PC-3 (cell line): ENCODE results near the gene SBNO2. TPM values are rescaled to one million over a fixed set of nuclear protein-coding genes. Genes with fewer than 3 reads are reported as not detected.
A peak's percentile ranks its signal among the peaks of the same experiment; 100 is the strongest.

Source experiments
- ATAC-seq: fragments of 200-7000 bp; cut with Tn5 transposase; 2 replicates; pipeline ENCODE4 v1.9.1; 2020; ENCODE audit warnings: mild to moderate bottlenecking, moderate library complexity
- BruUV-seq: library from RNA; stranded (reverse); fragments of 400-500 nt; replicated peaks from 2 replicates; lab custom pipeline; 2021; lab: Mats Ljungman, UMichigan
- CTCF ChIA-PET: fragments of 300-600 bp; sonication (Branson Sonifier 250); formaldehyde crosslinking; loops from one replicate; lab custom pipeline; 2022; ENCODE audit warnings: antibody characterized with exemption; lab: Charles Lee
- POLR2A ChIA-PET: fragments of 300-600 bp; sonication (Branson Sonifier 250); formaldehyde crosslinking; loops from one replicate; lab custom pipeline; 2022; ENCODE audit warnings: antibody characterized with exemption; ENCODE audit not compliant: unreplicated experiment; lab: Charles Lee
- DNase-seq: peaks from one replicate; pipeline ENCODE4 v3.0.0-alpha.2; 2015
- H2AFZ ChIP-seq: fragments of 300-600 bp; sonication (generic); 2 replicates; pipeline ENCODE4 v1.6.0; 2016; ENCODE audit warnings: antibody characterized with exemption, low read length
- H3F3A ChIP-seq: fragments of 300-600 bp; sonication (generic); one replicate; pipeline ENCODE4 v1.6.0; 2017; ENCODE audit warnings: antibody characterized with exemption, low read length, control low read depth, mild to moderate bottlenecking; ENCODE audit not compliant: unreplicated experiment
- H3K27ac ChIP-seq: fragments of 300-600 bp; sonication (generic); 2 replicates; pipeline ENCODE4 v1.5.1; 2016; ENCODE audit warnings: mild to moderate bottlenecking, low read length
- H3K27me3 ChIP-seq: fragments of 300-600 bp; sonication (generic); 2 replicates; pipeline ENCODE4 v1.6.1; 2016; ENCODE audit warnings: low read length, mixed read lengths
- H3K36me3 ChIP-seq: fragments of 300-600 bp; sonication (generic); 2 replicates; pipeline ENCODE4 v1.6.1; 2016; ENCODE audit warnings: low read depth, mixed run types, low read length, mixed read lengths
- H3K4me1 ChIP-seq: fragments of 300-600 bp; sonication (generic); 2 replicates; pipeline ENCODE4 v1.5.1; 2016; ENCODE audit warnings: low read length; ENCODE audit not compliant: insufficient read depth
- H3K4me2 ChIP-seq: fragments of 300-600 bp; sonication (generic); 2 replicates; pipeline ENCODE4 v1.6.0; 2016; ENCODE audit warnings: low read length
- H3K4me3 ChIP-seq: fragments of 300-600 bp; sonication (generic); 2 replicates; pipeline ENCODE4 v1.5.1; 2016; ENCODE audit warnings: mild to moderate bottlenecking, low read length, mixed read lengths
- H3K79me2 ChIP-seq: fragments of 300-600 bp; sonication (generic); 2 replicates; pipeline ENCODE4 v1.6.1; 2017; ENCODE audit warnings: low read length, mixed read lengths
- H3K9ac ChIP-seq: fragments of 300-600 bp; sonication (generic); 2 replicates; pipeline ENCODE4 v1.6.0; 2016; ENCODE audit warnings: mild to moderate bottlenecking, low read length
- H3K9me2 ChIP-seq: fragments of 300-600 bp; sonication (generic); replicated peaks from 2 replicates; pipeline ENCODE4 v1.6.1; 2016; ENCODE audit warnings: mixed run types, low read length, mixed read lengths
- H3K9me3 ChIP-seq: fragments of 300-600 bp; sonication (generic); 2 replicates; pipeline ENCODE4 v1.6.1; 2016; ENCODE audit warnings: low read length, mixed read lengths
- H4K20me1 ChIP-seq: fragments of 300-600 bp; sonication (generic); 2 replicates; pipeline ENCODE4 v1.6.1; 2016; ENCODE audit warnings: low read length, mixed read lengths
- EZH2 ChIP-seq: fragments of 300-600 bp; sonication (generic); IDR thresholded peaks from one replicate; pipeline ENCODE4 v1.6.1; 2017; ENCODE audit warnings: antibody characterized with exemption, mild to moderate bottlenecking, low read length; ENCODE audit not compliant: unreplicated experiment
- EZH2phosphoT487 ChIP-seq: fragments of 300-600 bp; sonication (generic); IDR thresholded peaks from 2 replicates; pipeline ENCODE4 v1.6.1; 2018; ENCODE audit warnings: mild to moderate bottlenecking, antibody characterized with exemption, low read length, borderline replicate concordance
- intact Hi-C: fragments of 100-400 bp; cut with micrococcal nuclease; formaldehyde crosslinking; loops from 2 replicates; pipeline ENCODE4 v1.9.0; 2023
- total RNA-seq: library from RNA; depleted of rRNA; stranded (reverse); fragments of >200 nt; gene quantifications from 2 replicates; pipeline ENCODE4 v1.2.3, GENCODE V29; 2014
- TF ChIP-seq, protein P1 (sequence below): fragments of 300-600 bp; sonication (generic); conservative IDR thresholded peaks from 2 replicates; pipeline ENCODE4 v1.5.1; 2017; ENCODE audit warnings: antibody characterized with exemption, low read depth, mild to moderate bottlenecking, low read length

SBNO2 gene
- total RNA-seq, 1 experiment from 2014 or later = 62.4 TPM

DNA sequence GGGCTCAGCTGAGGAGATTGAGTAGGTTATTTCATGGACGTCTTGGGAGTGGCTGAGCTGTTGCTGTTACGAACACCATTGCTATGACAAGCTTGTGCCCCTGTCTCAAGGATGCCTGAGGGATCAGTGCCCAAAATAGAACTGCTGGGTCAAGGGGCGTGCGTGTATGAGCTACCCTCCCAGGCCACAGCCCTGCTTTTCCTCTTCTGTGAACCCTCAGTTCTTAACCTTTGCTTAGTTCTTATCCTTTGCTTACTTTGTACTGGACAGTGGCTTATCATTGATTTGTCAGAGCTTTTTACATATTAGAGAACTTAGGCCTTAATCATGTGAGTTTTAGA lies 98.1 kb downstream of the SBNO2 start:
- no TSS peak for BruUV-seq
- ChIA-PET POLR2A (interaction anchor here (0.6 kb wide), 1 partner anchor 10 kb away, joined by 3 read pairs; no protein-coding TSS in a partner anchor), CTCF (no interaction called here)
- no peaks in the 10 kb centered on the region for H4K20me1 ChIP-seq
- H2AFZ ChIP-seq = no peak overlapping the region
- H3K27ac ChIP-seq = no peak overlapping the region
- intact Hi-C loops = no loop called here
- H3F3A ChIP-seq = no peaks in the 10 kb centered on the region
- H3K9me2 ChIP-seq = no peaks in the 10 kb centered on the region
- DNase-seq (no peak), ATAC-seq (no peak)
- no peaks in the 10 kb centered on the region for H3K79me2 ChIP-seq
- TF ChIP-seq EZH2phosphoT487 (no peak), EZH2 (no peak)
- TF ChIP-seq, protein P1, sequence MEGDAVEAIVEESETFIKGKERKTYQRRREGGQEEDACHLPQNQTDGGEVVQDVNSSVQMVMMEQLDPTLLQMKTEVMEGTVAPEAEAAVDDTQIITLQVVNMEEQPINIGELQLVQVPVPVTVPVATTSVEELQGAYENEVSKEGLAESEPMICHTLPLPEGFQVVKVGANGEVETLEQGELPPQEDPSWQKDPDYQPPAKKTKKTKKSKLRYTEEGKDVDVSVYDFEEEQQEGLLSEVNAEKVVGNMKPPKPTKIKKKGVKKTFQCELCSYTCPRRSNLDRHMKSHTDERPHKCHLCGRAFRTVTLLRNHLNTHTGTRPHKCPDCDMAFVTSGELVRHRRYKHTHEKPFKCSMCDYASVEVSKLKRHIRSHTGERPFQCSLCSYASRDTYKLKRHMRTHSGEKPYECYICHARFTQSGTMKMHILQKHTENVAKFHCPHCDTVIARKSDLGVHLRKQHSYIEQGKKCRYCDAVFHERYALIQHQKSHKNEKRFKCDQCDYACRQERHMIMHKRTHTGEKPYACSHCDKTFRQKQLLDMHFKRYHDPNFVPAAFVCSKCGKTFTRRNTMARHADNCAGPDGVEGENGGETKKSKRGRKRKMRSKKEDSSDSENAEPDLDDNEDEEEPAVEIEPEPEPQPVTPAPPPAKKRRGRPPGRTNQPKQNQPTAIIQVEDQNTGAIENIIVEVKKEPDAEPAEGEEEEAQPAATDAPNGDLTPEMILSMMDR = no peak
- no peaks in the 10 kb centered on the region for H3K27me3 ChIP-seq
- no peaks in the 10 kb centered on the region; the same call in 1 of the 2 replicates for H3K4me1 ChIP-seq
- no peaks in the 10 kb centered on the region for H3K9me3 ChIP-seq
- H3K36me3 ChIP-seq = no peaks in the 10 kb centered on the region
- no peak overlapping the region for H3K4me3 ChIP-seq
- no peak overlapping the region for H3K9ac ChIP-seq
- H3K4me2 ChIP-seq = no peak overlapping the region

- Histone ChIP-seq H3K79me2 (no peaks in the 10 kb centered on the region), H3F3A (no peaks in the 10 kb centered on the region), H3K27me3 (no peaks in the 10 kb centered on the region), H3K4me3 (peak overlapping the region; percentile 61), H3K36me3 (no peaks in the 10 kb centered on the region), H3K9me3 (no peaks in the 10 kb centered on the region), H3K9ac (peak overlapping the region; percentile 31; the same call in 1 of the 2 replicates), H3K4me2 (peak overlapping the region; percentile 83), H2AFZ (peak overlapping the region; percentile 71; the same call in 1 of the 2 replicates), H4K20me1 (no peaks in the 10 kb centered on the region), H3K4me1 (no peaks in the 10 kb centered on the region; the same call in 1 of the 2 replicates), H3K27ac (no peak overlapping the region), H3K9me2 (no peaks in the 10 kb centered on the region)
- CTCF ChIA-PET = no interaction called here
- ATAC-seq (peak; percentile 63), DNase-seq (peak; percentile 72)
- intact Hi-C loops = no loop called here
- TF ChIP-seq EZH2phosphoT487 (no peak), EZH2 (no peak)
- TF ChIP-seq, protein P1 = no peak
- POLR2A ChIA-PET = interaction anchor here (0.5 kb wide), 1 partner anchor 26 kb away, joined by 4 read pairs; no protein-coding TSS in a partner anchor
- BruUV-seq = no TSS peak
Measured at GRCh38 chr19:1074544-1075283, 99.4 kb downstream of the SBNO2 start.

GRCh38 chr19:1073956-1074517 lies 100.0 kb downstream of the SBNO2 start:
- H2AFZ ChIP-seq = no peak overlapping the region
- TF ChIP-seq, protein P1 = no peak
- TF ChIP-seq EZH2 = no peak
- no peak for TF ChIP-seq EZH2phosphoT487
- POLR2A ChIA-PET = no interaction called here
- H3K9me3 ChIP-seq = no peaks in the 10 kb centered on the region
- 0 out of 2 replicates have a peak overlapping the region, but pooled peaks have one; percentile 39 for H3K4me2 ChIP-seq
- H3K27me3 ChIP-seq = no peaks in the 10 kb centered on the region
- H3K4me1 ChIP-seq = no peaks in the 10 kb centered on the region; the same call in 1 of the 2 replicates
- H3K9ac ChIP-seq = no peak overlapping the region
- DNase-seq = no peak
- no peaks in the 10 kb centered on the region for H3K79me2 ChIP-seq
- H3K27ac ChIP-seq = no peak overlapping the region
- CTCF ChIA-PET = no interaction called here
- no peaks in the 10 kb centered on the region for H3K36me3 ChIP-seq
- no peaks in the 10 kb centered on the region for H4K20me1 ChIP-seq
- H3K9me2 ChIP-seq = no peaks in the 10 kb centered on the region
- no TSS peak for BruUV-seq
- H3K4me3 ChIP-seq = no peak overlapping the region
- no peaks in the 10 kb centered on the region for H3F3A ChIP-seq
- no peak for ATAC-seq
- intact Hi-C loops = no loop called here
